Measurements from ENCODE around the gene AKAP13.

Gene AKAP13

GRCh38 chr15:85604194-85604593, 223.8 kb downstream of the AKAP13 start:
- POLR2A ChIA-PET: no interaction called here
- Histone ChIP-seq H3K4me3 (ENCODE audit: low read depth, low read length) (no peak overlapping the region), H3K4me1 (ENCODE audit: control insufficient read depth, insufficient read depth, low read length) (0 out of 2 replicates have a peak, but pooled peaks cover 2% of the 10 kb centered on the region), H3K9me3 (ENCODE audit: control insufficient read depth, insufficient read depth, low read depth, low read length) (no peaks in the 10 kb centered on the region), H3K27ac (ENCODE audit: extremely low read depth, low read depth, low read length) (no peak overlapping the region), H3K36me3 (ENCODE audit: control insufficient read depth in 2 of 2, insufficient read depth in 1 of 2, low read length in 2 of 2) (peaks cover 0 to 3% of the 10 kb centered on the region in 2 experiments; a peak in 2 of 3 replicates)
- TF ChIP-seq IKZF3 (tag by site-specific recombination; IDR thresholded peaks at IDR 0.05): no peak
- no peak for TF ChIP-seq ZNF580 (tag by site-specific recombination; IDR thresholded peaks at IDR 0.05)
- no peak for TF ChIP-seq ZFP37 (tag by site-specific recombination; IDR thresholded peaks at IDR 0.05)
- no peak for TF ChIP-seq ZNF155 (tag by site-specific recombination; IDR thresholded peaks at IDR 0.05)
- TF ChIP-seq ZNF24 (tag by site-specific recombination; IDR thresholded peaks at IDR 0.05): no peak
- no peak for TF ChIP-seq ZNF239 (tag by site-specific recombination; IDR thresholded peaks at IDR 0.05)
- CTCF ChIA-PET: interaction anchor here (0.6 to 1.2 kb wide), 3 partner anchors 106 to 309 kb away, joined by 3 to 4 read pairs (median 3); no protein-coding TSS in a partner anchor

- Histone ChIP-seq H3K27ac (ENCODE audit: extremely low read depth, low read depth, low read length) (no peak overlapping the region), H3K4me1 (ENCODE audit: control insufficient read depth, insufficient read depth, low read length) (0 out of 2 replicates have a peak, but pooled peaks cover 2% of the 10 kb centered on the region), H3K4me3 (ENCODE audit: low read depth, low read length) (no peak overlapping the region), H3K36me3 (ENCODE audit: control insufficient read depth in 2 of 2, insufficient read depth in 1 of 2, low read length in 2 of 2) (peaks cover 0 to 3% of the 10 kb centered on the region in 2 experiments; a peak in 2 of 3 replicates), H3K9me3 (ENCODE audit: control insufficient read depth, insufficient read depth, low read depth, low read length) (no peaks in the 10 kb centered on the region)
- TF ChIP-seq KLF8 (tag by site-specific recombination; IDR thresholded peaks at IDR 0.05) (no peak), ZBTB20 (tag by site-specific recombination; IDR thresholded peaks at IDR 0.05) (no peak), ZNF26 (tag by site-specific recombination; IDR thresholded peaks at IDR 0.05) (no peak)
- CTCF ChIA-PET: no interaction called here
- POLR2A ChIA-PET: no interaction called here
Measured at GRCh38 chr15:85606738-85607137, 226.3 kb downstream of the AKAP13 start.

GRCh38 chr15:85607141-85607806, 226.9 kb downstream of the AKAP13 start:
- CTCF ChIA-PET: interaction anchor here (0.9 to 1.0 kb wide), 2 partner anchors 11 to 311 kb away, joined by 3 to 5 read pairs; no protein-coding TSS in a partner anchor
- H3K36me3 ChIP-seq (ENCODE audit: control insufficient read depth in 2 of 2, insufficient read depth in 1 of 2, low read length in 2 of 2): peaks cover 0 to 3% of the 10 kb centered on the region in 2 experiments; a peak in 2 of 3 replicates
- H3K9me3 ChIP-seq (ENCODE audit: control insufficient read depth, insufficient read depth, low read depth, low read length): no peaks in the 10 kb centered on the region
- H3K4me3 ChIP-seq (ENCODE audit: low read depth, low read length): no peak overlapping the region
- H3K27ac ChIP-seq (ENCODE audit: extremely low read depth, low read depth, low read length): no peak overlapping the region
- 0 out of 2 replicates have a peak, but pooled peaks cover 2% of the 10 kb centered on the region for H3K4me1 ChIP-seq (ENCODE audit: control insufficient read depth, insufficient read depth, low read length)
- POLR2A ChIA-PET: no interaction called here
- no peak for TF ChIP-seq ZSCAN16 (tag by site-specific recombination; IDR thresholded peaks at IDR 0.05)
- TF ChIP-seq ZNF623 (tag by site-specific recombination; IDR thresholded peaks at IDR 0.05): no peak
- TF ChIP-seq ZBTB48 (tag by site-specific recombination; IDR thresholded peaks at IDR 0.05): no peak
- no peak for TF ChIP-seq PRDM6 (tag by site-specific recombination; IDR thresholded peaks at IDR 0.05)
- TF ChIP-seq TCF7L2 (IDR thresholded peaks at IDR 0.05; ENCODE audit: borderline replicate concordance, low read depth, low read length): no peak
- no peak for TF ChIP-seq KLF8 (tag by site-specific recombination; IDR thresholded peaks at IDR 0.05)
- TF ChIP-seq ZNF585B (tag by site-specific recombination; IDR thresholded peaks at IDR 0.05): no peak
- TF ChIP-seq YY2 (tag by site-specific recombination; IDR thresholded peaks at IDR 0.05): no peak
- no peak for TF ChIP-seq ZNF518A (tag by site-specific recombination; conservative IDR thresholded peaks at IDR 0.05; ENCODE audit: low read depth)
- TF ChIP-seq ZNF350 (tag by site-specific recombination; IDR thresholded peaks at IDR 0.05): no peak
- TF ChIP-seq ZNF776 (tag by site-specific recombination; IDR thresholded peaks at IDR 0.05; ENCODE audit: borderline replicate concordance): no peak
- TF ChIP-seq ZNF10 (tag by site-specific recombination; IDR thresholded peaks at IDR 0.05): no peak
- TF ChIP-seq ZNF629 (tag by site-specific recombination; IDR thresholded peaks at IDR 0.05): no peak
- no peak for TF ChIP-seq PBX3 (CRISPR knock-in tag; IDR thresholded peaks at IDR 0.05)

Data from HEK293 (cell line).